ENCODE results near the gene MAL.

MAL gene

DNA sequence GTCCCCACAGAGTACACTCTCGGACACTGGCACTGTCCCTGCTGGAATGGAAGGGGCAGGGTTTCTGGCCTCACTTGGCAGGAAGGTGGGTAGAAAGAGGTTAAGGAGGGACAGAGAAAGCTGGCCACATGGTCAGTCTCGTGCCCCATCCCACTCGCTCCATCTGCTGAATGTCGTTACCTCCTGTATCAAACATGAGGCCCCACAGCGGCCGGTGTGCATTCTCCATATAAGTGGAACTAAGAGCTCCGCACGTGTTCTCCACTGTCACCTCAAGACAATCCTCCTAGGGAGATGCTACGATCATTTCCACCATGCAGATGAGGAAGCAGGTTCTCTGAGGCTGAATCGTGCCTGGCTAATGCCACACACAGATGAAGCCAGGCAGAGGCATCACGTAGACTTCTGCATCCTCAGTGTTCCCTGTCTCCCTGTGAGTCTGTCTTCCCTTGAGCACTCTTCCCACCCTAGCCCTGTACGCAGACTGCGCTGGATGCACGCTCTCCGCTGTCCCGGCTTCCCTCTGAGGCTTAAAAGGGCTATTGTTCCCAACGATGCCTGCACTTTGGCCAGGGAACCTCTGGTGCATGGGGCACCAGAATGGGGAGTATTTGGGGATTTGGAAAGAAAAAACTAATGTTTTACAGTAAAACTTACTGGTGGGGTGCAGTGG, 35.1 kb downstream of the MAL start:
- no peak overlapping the region for H3K4me3 ChIP-seq (ENCODE audit: low read length)
- no peak for TF ChIP-seq ZNF274 (IDR thresholded peaks at IDR 0.05; ENCODE audit: low read depth, low read length)

DNA sequence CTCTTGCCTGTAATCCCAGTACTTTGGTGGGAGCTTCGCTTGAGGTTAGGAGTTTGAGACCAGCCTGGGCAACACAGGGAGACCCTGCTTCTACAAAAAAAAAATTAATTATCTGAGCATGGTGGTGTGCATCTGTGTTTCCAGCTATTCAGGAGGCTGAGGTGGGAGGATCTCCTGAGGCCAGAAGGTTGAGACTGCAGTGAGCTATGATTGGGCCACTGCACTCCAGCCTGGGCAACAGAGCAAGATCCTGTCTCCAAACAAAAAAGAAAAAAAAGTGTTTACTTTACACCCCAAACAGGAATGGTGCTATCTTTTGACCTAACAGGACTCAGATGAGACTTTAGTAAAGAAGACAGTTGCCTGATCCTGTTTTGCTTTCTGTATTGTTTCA, 35.6 kb downstream of the MAL start:
- H3K4me3 ChIP-seq (ENCODE audit: low read length), result no peak overlapping the region
- no peak for TF ChIP-seq ZNF274 (IDR thresholded peaks at IDR 0.05; ENCODE audit: low read depth, low read length)

DNA sequence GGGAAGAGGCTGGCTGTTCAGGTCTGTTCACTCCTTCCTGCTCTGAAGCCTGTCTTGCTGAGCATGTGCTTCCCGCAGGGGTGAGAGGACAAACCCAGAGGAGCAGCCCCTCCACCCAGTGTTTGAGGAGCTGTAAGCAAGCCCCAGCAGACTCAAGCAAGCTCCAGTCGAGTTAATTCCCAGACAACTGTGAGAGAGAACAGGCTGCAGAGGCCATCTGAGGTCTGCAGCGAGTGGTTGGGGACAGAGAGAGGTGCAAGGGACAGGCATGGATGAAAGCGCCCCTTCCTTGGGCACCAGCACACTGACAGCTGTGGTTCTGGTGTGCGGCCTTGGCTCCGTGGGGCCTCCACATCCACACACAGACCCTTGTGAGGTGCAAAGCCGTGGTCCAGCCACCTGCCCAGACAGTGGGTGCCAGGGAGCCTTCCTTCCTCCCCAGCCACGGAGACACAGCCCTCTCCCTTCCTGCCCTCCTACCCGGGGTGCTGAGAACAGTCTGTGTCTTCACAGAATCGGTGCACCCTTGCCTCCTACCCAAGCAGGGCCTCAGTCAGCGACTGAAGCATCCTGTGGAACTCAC, 36.2 kb downstream of the MAL start:
- H3K4me3 ChIP-seq (ENCODE audit: low read length), result no peak overlapping the region
- no peak for TF ChIP-seq ZNF274 (IDR thresholded peaks at IDR 0.05; ENCODE audit: low read depth, low read length)

- no peak for TF ChIP-seq ZNF274 (IDR thresholded peaks at IDR 0.05; ENCODE audit: low read depth, low read length)
Measured at GRCh38 chr2:95062242-95063085, 37.0 kb downstream of the MAL start.

GRCh38 chr2:95063086-95063958, 37.8 kb downstream of the MAL start:
- no peak overlapping the region for H3K4me3 ChIP-seq (ENCODE audit: low read length)
- no peak for TF ChIP-seq ZNF274 (IDR thresholded peaks at IDR 0.05; ENCODE audit: low read depth, low read length)

More at GRCh38 chr2:95062242-95063085, 37.0 kb downstream of the MAL start:
- no peak overlapping the region for H3K4me3 ChIP-seq (ENCODE audit: low read length)

DNA sequence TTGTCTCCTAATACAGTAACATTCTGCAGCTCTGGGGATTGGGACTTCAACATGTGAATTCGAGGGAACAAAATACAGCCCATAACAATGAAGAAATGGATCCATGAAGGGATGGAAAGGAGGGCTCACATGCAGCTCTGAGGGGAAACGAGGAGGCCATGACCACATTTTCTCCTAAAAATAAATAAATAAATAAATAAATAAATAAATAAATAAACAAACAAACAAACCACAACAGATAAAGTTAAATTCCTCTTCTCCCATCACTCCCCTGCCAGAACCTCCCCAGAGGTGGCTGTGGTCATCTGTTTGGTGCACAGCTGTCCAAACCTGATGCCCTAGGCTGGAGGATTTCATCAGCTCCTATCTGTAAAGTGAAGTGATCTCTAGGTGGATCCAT, 42.7 kb downstream of the MAL start:
- no peak for TF ChIP-seq ZNF274 (IDR thresholded peaks at IDR 0.05; ENCODE audit: low read depth, low read length)
- H3K4me3 ChIP-seq (ENCODE audit: low read length), result no peak overlapping the region

- no peak for TF ChIP-seq ZNF274 (IDR thresholded peaks at IDR 0.05; ENCODE audit: low read depth, low read length)
- no peak overlapping the region for H3K4me3 ChIP-seq (ENCODE audit: low read length)
Measured at GRCh38 chr2:95069465-95069864, 44.0 kb downstream of the MAL start.

DNA sequence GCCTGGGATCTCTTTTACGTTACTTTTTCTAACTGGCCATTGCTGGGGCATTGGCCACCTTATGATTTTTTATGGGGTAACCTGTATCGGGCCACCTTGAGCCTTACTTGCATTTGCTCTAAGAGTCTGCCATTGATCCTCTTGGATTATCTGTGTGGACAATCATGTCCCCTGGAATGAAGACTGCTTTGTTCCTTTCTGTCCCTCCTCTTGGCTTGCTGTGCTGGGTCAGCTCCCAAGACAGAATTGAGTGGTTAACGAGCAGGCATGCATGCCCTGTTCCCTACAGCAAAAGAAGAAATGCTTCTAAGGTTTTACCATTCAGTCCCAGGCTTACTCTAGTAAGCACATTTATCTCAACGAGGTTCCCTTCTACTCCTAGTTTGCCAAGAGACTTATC, 46.3 kb downstream of the MAL start:
- TF ChIP-seq ZNF274 (IDR thresholded peaks at IDR 0.05; ENCODE audit: low read depth, low read length), result no peak
- H3K4me3 ChIP-seq (ENCODE audit: low read length), result no peak overlapping the region

- TF ChIP-seq ZNF274 (IDR thresholded peaks at IDR 0.05; ENCODE audit: low read depth, low read length), result no peak
- no peak overlapping the region for H3K4me3 ChIP-seq (ENCODE audit: low read length)
Measured at GRCh38 chr2:95072424-95072823, 46.9 kb downstream of the MAL start.

GRCh38 chr2:95073856-95074662, 48.6 kb downstream of the MAL start:
- H3K4me3 ChIP-seq (ENCODE audit: low read length), result no peak overlapping the region
- no peak for TF ChIP-seq ZNF274 (IDR thresholded peaks at IDR 0.05; ENCODE audit: low read depth, low read length)

DNA sequence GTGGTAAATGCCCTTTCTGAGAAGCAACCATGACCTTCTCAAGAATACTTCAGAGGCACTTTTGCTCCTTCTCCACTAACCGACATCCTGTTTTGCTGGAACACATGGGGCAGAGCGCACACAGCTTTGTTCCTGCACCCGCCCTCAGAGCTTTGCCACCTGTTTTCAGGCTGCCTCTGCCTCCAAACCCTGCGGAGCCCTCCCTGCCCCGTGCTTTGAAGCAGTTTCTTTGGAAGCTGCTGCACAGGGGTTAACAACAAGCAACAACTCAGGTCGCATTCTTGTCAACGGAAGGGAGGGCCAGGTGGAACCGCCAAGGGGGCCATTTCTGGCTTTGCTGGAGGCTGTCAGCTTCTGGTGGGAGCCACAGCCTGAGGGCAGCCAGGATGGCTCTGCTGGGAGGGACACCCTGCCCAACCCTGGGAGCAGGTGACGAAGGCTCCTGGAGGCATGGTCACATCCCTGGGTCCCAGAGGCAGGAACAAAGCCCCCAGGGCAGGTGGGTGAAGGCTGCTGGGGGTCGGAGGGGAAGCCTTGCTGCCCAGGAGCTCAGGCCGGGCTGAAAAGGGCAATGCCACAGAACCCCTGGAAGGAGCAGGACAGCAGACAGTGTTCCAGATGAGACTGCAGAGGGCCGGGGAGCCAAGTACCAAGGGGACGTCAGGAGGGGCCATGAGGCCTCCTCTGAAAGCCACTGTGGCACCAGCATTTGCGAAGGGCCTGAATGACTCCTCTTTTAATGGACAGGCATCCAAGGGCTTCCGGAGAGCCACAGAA, 49.3 kb downstream of the MAL start:
- no peak for TF ChIP-seq ZNF274 (IDR thresholded peaks at IDR 0.05; ENCODE audit: low read depth, low read length)

GRCh38 chr2:95075440-95076132, 50.1 kb downstream of the MAL start:
- TF ChIP-seq ZNF274 (IDR thresholded peaks at IDR 0.05; ENCODE audit: low read depth, low read length), result no peak
- H3K4me3 ChIP-seq (ENCODE audit: low read length), result no peak overlapping the region

More for the DNA sequence above, 49.3 kb downstream of the MAL start:
- no peak overlapping the region for H3K4me3 ChIP-seq (ENCODE audit: low read length)
